GM13976 (cell line): ENCODE measurements around the gene SLC16A6.
"Not testable (repeated sequence)": the region's sequence is repeated elsewhere in the genome, so short reads cannot be mapped to it uniquely, and the experiment has no call there.

Experiments
- DNase-seq: peaks from one replicate; pipeline ENCODE4 v3.0.0; 2012; ENCODE audit warnings: low spot score
- in situ Hi-C: fragments of 300-500 bp; cut with MboI; formaldehyde crosslinking; loops from one replicate; pipeline ENCODE4 v1.12.0; 2022; ENCODE audit warnings: low sequenced_read_pairs, mixed read lengths, inconsistent platforms; ENCODE audit not compliant: unreplicated experiment
- TF ChIP-seq, protein P1 (sequence below): IDR thresholded peaks from 2 replicates; pipeline ENCODE4 v1.5.1; 2012; ENCODE audit warnings: borderline replicate concordance, mild to moderate bottlenecking; ENCODE audit not compliant: insufficient read depth; ENCODE audit errors: extremely low read depth, missing control alignments, control extremely low read depth

SLC16A6 gene

DNA sequence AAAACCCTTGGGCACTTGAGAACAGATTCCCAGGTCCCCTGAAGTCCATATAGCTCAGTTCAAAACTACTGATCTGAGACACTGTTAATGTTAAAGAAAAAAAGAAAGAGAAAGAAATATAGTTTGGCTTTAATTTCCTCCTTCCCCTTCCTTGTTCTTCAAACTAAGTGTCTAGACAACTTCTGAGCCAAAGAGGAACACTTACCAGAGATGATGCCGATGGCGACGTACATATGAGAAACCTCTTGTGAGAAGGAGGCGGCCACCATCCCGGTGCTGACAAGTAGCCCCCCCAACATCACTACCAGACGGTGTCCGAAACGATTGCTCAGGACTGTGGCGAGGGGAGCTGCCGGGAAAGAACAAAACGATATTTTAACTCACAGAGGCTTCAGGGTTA is 17.2 kb downstream of the SLC16A6 start:
- DNase-seq = no peak
- TF ChIP-seq, protein P1, sequence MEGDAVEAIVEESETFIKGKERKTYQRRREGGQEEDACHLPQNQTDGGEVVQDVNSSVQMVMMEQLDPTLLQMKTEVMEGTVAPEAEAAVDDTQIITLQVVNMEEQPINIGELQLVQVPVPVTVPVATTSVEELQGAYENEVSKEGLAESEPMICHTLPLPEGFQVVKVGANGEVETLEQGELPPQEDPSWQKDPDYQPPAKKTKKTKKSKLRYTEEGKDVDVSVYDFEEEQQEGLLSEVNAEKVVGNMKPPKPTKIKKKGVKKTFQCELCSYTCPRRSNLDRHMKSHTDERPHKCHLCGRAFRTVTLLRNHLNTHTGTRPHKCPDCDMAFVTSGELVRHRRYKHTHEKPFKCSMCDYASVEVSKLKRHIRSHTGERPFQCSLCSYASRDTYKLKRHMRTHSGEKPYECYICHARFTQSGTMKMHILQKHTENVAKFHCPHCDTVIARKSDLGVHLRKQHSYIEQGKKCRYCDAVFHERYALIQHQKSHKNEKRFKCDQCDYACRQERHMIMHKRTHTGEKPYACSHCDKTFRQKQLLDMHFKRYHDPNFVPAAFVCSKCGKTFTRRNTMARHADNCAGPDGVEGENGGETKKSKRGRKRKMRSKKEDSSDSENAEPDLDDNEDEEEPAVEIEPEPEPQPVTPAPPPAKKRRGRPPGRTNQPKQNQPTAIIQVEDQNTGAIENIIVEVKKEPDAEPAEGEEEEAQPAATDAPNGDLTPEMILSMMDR = no peak
- in situ Hi-C loops = no loop called here

DNA sequence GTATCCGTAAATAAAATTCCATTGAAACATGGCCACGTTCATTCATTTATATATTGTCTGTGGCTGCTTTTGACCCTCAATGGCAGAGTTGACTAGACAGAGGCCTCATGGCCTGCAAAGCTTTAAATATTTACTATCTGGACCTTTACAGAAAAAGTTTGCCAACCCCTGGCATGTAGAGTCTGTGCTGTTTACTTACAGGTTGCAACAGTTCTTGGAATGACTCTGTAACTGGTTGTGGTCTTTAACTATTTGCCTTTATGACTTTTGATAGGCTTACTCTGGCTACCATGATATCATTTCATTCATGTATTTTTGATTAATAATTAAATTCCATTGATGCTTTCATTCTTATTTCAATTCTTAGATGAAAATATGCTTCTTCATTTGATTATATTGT is 25.1 kb downstream of the SLC16A6 start:
- not testable (repeated sequence) for DNase-seq
- in situ Hi-C loops = loop anchor here (10.0 kb wide), 1 partner anchor 169 kb away; no protein-coding TSS in a partner anchor

DNA sequence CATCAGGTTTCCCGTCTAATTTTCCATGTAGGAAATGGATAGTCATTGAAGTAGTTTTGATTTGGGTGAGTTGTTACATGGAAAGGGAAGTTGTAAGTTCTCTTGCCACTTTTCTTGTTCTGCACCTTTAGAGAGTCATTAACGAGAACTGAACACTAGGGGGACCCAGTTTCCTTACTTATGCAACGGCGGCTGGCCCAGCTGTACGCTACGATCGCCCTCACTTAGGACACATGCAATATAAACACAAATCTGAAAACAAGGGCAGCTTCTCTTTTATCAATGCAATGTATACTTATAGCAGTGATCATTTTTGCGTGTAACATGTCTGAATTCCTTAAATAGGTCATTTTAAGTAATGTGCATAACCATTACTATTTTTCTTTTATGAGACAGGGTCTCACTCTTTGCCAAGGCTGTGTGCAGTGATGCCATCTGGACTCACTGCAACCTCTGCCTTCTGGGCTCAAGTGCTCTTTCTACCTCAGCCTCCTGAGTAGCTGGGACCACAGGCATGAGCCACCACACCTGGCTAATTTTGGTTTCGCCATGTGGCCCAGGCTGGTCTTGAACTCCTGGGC is 27.7 kb downstream of the SLC16A6 start:
- in situ Hi-C loops = loop anchor here (5.0 to 10.0 kb wide), 2 partner anchors 96 to 172 kb away; no protein-coding TSS in a partner anchor
- peak; percentile 39 for DNase-seq
- TF ChIP-seq, protein P1 = peak; percentile 53

DNA sequence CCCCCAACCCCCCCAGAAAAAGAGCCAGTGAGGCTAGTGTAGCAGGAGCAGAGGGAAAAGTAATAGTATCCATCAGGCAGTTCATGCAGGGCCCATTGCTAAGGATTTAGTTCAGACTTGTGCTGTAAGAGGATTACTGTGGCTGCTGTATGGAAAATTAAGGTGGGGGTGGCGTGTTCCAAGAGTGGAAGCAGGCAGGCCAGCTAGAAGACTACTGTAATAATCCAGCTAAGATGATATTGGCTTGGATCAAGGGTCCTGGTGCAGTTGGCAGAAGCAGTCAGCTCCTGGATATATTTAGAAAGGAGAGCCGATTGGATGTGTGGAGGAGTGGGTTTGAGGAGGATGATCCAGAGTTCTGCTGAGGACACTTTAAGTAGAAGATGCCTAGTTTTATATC is 28.5 kb downstream of the SLC16A6 start:
- not testable (repeated sequence) for DNase-seq
- in situ Hi-C loops = loop anchor here (5.0 to 10.0 kb wide), 2 partner anchors 95 to 172 kb away; no protein-coding TSS in a partner anchor

DNA sequence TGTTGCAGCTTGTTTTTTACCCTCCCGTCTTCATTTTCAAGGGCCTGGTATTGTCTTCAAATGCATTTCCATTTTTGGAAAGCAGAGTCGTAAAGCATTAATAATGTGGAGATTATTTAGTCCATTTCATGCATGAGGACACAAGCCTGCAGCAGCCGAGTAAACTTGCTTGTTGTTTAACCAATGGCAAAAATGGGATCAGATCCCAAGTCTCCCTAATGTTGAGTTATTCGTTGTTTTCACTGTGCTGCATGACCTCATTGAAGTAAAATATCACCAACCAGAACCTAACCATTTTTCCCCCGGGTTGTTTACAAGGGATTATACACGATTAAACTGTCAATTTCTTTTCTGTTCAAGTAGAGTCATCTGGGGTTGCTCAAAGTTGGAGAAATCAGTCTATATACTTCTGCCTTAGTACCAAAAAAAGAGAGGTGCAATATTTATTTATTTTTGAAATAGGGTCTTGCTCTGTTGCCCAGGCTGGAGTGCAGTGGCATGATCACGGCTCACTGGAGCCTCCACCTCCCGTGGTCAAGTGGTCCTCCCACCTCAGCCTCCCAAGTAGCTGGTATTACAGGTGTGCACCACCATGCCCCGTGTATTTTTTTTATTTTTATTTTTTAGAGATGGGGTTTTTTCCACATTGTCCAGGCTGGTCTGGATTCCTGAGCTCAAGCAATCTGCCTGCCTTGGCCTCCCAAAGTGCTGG is 30.7 kb downstream of the SLC16A6 start:
- no peak for DNase-seq
- in situ Hi-C loops = loop anchor here (5.0 to 10.0 kb wide), 2 partner anchors 93 to 175 kb away; no protein-coding TSS in a partner anchor
- TF ChIP-seq, protein P1 = no peak

DNA sequence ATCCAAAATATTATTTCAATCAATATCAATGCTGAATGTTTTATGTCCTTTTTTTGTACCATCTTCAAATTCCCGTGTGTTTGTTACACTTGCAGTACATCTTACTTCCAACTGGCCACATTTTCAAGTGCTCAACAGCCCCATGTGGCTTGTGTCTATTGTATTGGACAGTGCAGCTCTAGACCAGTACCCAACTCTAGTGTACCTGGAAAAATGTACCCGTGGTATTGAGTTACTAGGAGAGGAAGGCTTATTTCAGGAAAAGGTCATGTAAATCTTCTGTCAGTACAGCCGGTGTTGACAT is 31.3 kb downstream of the SLC16A6 start:
- in situ Hi-C loops, DNase-seq: not testable (repeated sequence)

DNA sequence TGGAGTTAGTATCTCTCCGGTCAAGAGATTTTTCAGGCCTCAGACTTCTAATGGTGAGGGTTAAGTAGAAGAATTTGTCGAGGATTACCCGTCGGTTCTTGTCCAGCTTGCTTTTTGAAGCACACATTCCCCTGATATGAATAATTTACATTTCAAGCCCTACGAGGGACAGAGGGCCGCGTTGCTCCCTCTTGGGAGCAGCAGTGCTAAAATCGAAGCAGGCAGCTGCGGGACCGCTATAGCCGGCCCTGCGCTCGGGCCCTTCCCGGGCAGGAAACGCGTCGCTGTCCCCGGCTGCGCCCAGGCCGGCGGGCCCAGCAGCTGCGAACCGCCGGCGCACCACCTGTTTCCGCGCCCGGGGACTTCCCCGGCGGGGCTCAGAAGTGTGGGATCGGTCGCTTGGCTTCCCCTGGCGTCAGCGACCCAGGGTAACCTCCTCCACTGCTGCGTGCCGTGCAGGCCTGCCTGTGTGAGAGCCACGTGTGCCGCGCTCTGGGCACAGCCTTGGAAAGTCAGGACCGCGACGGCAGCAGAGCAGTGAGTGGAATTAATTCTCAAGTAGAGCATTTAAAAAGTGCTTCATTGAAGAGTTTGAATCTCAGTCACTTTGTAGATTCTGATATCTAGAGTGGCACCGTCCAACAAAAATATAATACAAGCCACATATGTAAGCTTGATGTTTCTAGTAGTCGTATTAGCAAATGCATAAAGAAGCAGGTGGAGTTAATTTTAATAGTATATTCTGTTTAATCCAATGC is 31.9 kb downstream of the SLC16A6 start:
- in situ Hi-C loops = not testable (repeated sequence)
- DNase-seq = peak; percentile 82
- TF ChIP-seq, protein P1 = peak; percentile 5

DNA sequence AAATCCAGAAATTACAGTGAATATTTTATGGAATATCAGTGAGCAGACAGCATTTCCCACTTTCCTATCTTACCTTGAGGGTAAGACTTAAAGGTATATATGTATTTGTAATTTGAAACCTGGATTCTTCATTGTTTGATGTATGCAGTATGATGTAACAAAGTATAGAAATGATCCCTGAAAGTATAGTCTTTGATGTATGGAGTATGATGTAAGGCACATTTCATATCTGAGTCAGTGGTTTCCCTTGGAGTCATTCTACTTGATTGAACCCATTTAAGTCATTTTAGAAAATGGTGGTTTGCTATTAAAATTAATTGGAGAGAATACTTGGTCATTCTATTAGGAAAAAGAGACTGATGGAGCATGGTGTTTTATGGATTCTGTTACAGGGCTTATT is 33.0 kb downstream of the SLC16A6 start:
- in situ Hi-C loops = no loop called here

DNA sequence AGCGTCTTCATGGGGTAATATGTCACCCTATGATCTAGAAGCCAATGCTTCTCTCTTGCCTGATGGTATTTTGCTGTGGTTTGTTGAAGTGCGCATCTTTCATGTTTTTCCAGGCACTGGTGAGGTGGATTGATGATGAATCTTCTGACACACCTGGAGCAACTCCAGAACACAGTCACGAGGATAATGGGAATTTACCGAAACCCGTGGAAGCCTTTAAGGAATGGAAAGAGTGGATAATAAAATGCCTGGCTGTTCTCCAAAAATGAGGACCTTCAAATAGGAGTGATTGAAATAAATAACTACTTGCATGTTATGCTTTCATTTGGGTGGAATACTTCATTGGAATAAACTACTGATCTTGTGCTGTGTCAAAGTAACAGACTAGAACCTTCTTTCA is 34.2 kb downstream of the SLC16A6 start:
- in situ Hi-C loops, DNase-seq: not testable (repeated sequence)

More for the DNA sequence above, 33.0 kb downstream of the SLC16A6 start:
- DNase-seq = no peak
- TF ChIP-seq, protein P1 = no peak
